ENCODE results near the gene LRMDA. TPM values are rescaled to one million over a fixed set of nuclear protein-coding genes. Genes with fewer than 3 reads are reported as not detected.

LRMDA gene
- total and polyA plus RNA-seq, 2 donors (not counting 1 experiment from before 2014, with no cell fraction given): 0.12 TPM; not detected in 1

- H3K4me1 ChIP-seq (ENCODE audit: control insufficient read depth in 2 of 2, insufficient read depth in 2 of 2, low read length in 2 of 2): peaks cover 62 to 63% of the 10 kb centered on the region in 2 donors
- H2AFZ ChIP-seq (ENCODE audit: insufficient read depth, low read depth, low read length, poor library complexity, severe bottlenecking): no peak overlapping the region
- POLR2A ChIA-PET: no interaction called here
- no peaks in the 10 kb centered on the region for H3K79me2 ChIP-seq (ENCODE audit: control insufficient read depth, insufficient read depth, low read length)
- peak; percentile 25 for DNase-seq
- CTCF ChIA-PET: no interaction called here
- no peak overlapping the region for H3K27ac ChIP-seq (ENCODE audit: low read length in 2 of 2)
- no peak for ATAC-seq (ENCODE audit: low read depth)
- H3K4me3 Mint-ChIP-seq: peak overlapping the region; percentile 51
- peaks cover 66% of the 10 kb centered on the region for H3K27me3 Mint-ChIP-seq
- no peaks in the 10 kb centered on the region for H3K36me3 ChIP-seq (replicated peaks in 1 of 2; ENCODE audit: control extremely low read depth in 1 of 2, control insufficient read depth in 1 of 2, extremely low read depth in 1 of 2, insufficient read depth in 2 of 2, low read length in 1 of 2)
- TF ChIP-seq EZH2 (IDR thresholded peaks at IDR 0.05; ENCODE audit: borderline replicate concordance, insufficient read depth, low read depth, low read length, poor library complexity, severe bottlenecking) (no peak), CTCF (IDR thresholded peaks at IDR 0.05) (no peak)
- no peaks in the 10 kb centered on the region for H3K9me3 Mint-ChIP-seq (ENCODE audit: insufficient read depth)
- no peak overlapping the region for H3K27ac Mint-ChIP-seq
- WGBS (ENCODE audit: insufficient coverage): 5% methylated on average over 57 of the region's 58 CpGs
- peak overlapping the region; percentile 95 for H3K4me2 ChIP-seq (replicated peaks; ENCODE audit: low read depth, low read length, poor library complexity, severe bottlenecking)
- no peak overlapping the region for H3K4me3 ChIP-seq (ENCODE audit: control extremely low read depth in 1 of 5, extremely low read depth in 1 of 5, insufficient read depth in 1 of 5, low read depth in 2 of 5, low read length in 4 of 5)
- peaks cover 47% of the 10 kb centered on the region for H3K4me1 Mint-ChIP-seq
- H3K9ac ChIP-seq (ENCODE audit: low read length): no peak overlapping the region
- H3K9me3 ChIP-seq (ENCODE audit: control extremely low read depth in 1 of 3, control insufficient read depth in 2 of 3, insufficient read depth in 1 of 3, low read length in 2 of 3): peaks cover 0 to 67% (median 0%) of the 10 kb centered on the region in 3 donors
- intact Hi-C loops (cut with micrococcal nuclease): no loop called here
- H3K27me3 ChIP-seq (replicated peaks in 1 of 4; ENCODE audit: control extremely low read depth in 1 of 4, control insufficient read depth in 3 of 4, insufficient read depth in 4 of 4, low read length in 3 of 4): peaks cover 0 to 93% (median 40%) of the 10 kb centered on the region in 4 experiments
- H4K20me1 ChIP-seq (ENCODE audit: control insufficient read depth, insufficient read depth, low read length, poor library complexity, severe bottlenecking): no peaks in the 10 kb centered on the region
Observed at GRCh38 chr10:75403939-75404814, 27.2 kb upstream of the LRMDA start.
